H1 (cell line): ENCODE results near the gene XAF1. TPM values are rescaled to one million over a fixed set of nuclear protein-coding genes. Genes with fewer than 3 reads are reported as not detected.

Source experiments
- CTCF ChIA-PET: fragments of 300-600 bp; sonication (Branson Sonifier 250); formaldehyde crosslinking; loops from one replicate; lab custom pipeline; 2021; ENCODE audit not compliant: partially characterized antibody; lab: Charles Lee
- POLR2A ChIA-PET: fragments of 300-600 bp; sonication (Branson Sonifier 250); formaldehyde crosslinking; loops from one replicate; lab custom pipeline; 2021; ENCODE audit warnings: inconsistent platforms; ENCODE audit not compliant: partially characterized antibody; lab: Charles Lee
- DNase-seq, 2 experiments: peaks; one replicate each; pipeline versions ENCODE4 v3.0.0 to v3.0.0-alpha.2; 2010 to 2022; ENCODE audit warnings: low spot score in 2 of 2, low read depth in 1 of 2, mixed read lengths in 1 of 2
- FAIRE-seq: peaks from 2 replicates; lab custom pipeline; 2011; peaks lifted over from hg19 to GRCh38; lab: Jason Lieb, UNC
- H2AFZ ChIP-seq: 2 replicates; pipeline ENCODE4 v1.8.1; 2012; ENCODE audit warnings: low read length, inconsistent platforms
- H2AK5ac ChIP-seq: 2 replicates; pipeline ENCODE4 v1.6.1; 2013; ENCODE audit warnings: low read depth, low read length
- H2BK120ac ChIP-seq: replicated peaks from 2 replicates; pipeline ENCODE3; 2013; ENCODE audit warnings: low read depth, low read length, inconsistent platforms
- H2BK12ac ChIP-seq: 2 replicates; pipeline ENCODE4 v1.6.1; 2013; ENCODE audit warnings: low read depth, low read length
- H2BK15ac ChIP-seq: 2 replicates; pipeline ENCODE4 v1.6.1; 2013; ENCODE audit warnings: low read length
- H2BK20ac ChIP-seq: 2 replicates; pipeline ENCODE4 v1.6.1; 2013; ENCODE audit warnings: low read length
- H2BK5ac ChIP-seq: 2 replicates; pipeline ENCODE4 v1.6.1; 2013; ENCODE audit warnings: low read depth, low read length
- H3K14ac ChIP-seq: 2 replicates; pipeline ENCODE4 v1.6.1; 2013; ENCODE audit warnings: inconsistent platforms; ENCODE audit not compliant: insufficient read length
- H3K18ac ChIP-seq: 2 replicates; pipeline ENCODE4 v1.6.1; 2013; ENCODE audit warnings: low read length; ENCODE audit errors: extremely low read depth
- H3K23ac ChIP-seq: 2 replicates; pipeline ENCODE4 v1.6.1; 2013; ENCODE audit warnings: inconsistent platforms; ENCODE audit not compliant: insufficient read length
- H3K23me2 ChIP-seq: 2 replicates; pipeline ENCODE4 v1.6.1; 2013; ENCODE audit warnings: low read depth, low read length
- H3K27ac ChIP-seq: 2 replicates; pipeline ENCODE4 v1.6.1; 2011; ENCODE audit warnings: low read depth, low read length, inconsistent platforms
- H3K27me3 ChIP-seq, 4 experiments: replicated peaks in 1 of 4; 1 replicate in 1 of 4; 2 replicates in 3 of 4; pipeline versions ENCODE4 v1.6.1 to v1.8.1; 2011 to 2013; ENCODE audit warnings: low read length in 3 of 4, mild to moderate bottlenecking in 3 of 4, inconsistent platforms in 2 of 4, mixed read lengths in 2 of 4, moderate library complexity in 1 of 4; ENCODE audit not compliant: control insufficient read depth in 3 of 4, insufficient read depth in 3 of 4; ENCODE audit errors: extremely low read depth in 1 of 4
- H3K36me3 ChIP-seq, 4 experiments: 2 replicates each; pipeline versions ENCODE4 v1.6.1 to v1.8.1; 2011 to 2013; ENCODE audit warnings: mild to moderate bottlenecking in 4 of 4, low read length in 3 of 4, moderate library complexity in 2 of 4, control low read depth in 1 of 4, inconsistent platforms in 1 of 4; ENCODE audit not compliant: insufficient read depth in 4 of 4, control insufficient read depth in 2 of 4
- H3K4ac ChIP-seq: replicated peaks from 2 replicates; pipeline ENCODE3; 2013; ENCODE audit warnings: low read length, low read depth, mixed read lengths, inconsistent platforms; ENCODE audit not compliant: insufficient read length
- H3K4me1 ChIP-seq, 4 experiments: replicated peaks in 1 of 4; 1 replicate in 1 of 4; 2 replicates in 3 of 4; pipeline versions ENCODE4 v1.6.1 to v1.8.1; 2011 to 2013; ENCODE audit warnings: low read length in 3 of 4, inconsistent platforms in 2 of 4, mixed read lengths in 1 of 4; ENCODE audit not compliant: insufficient read depth in 4 of 4, control insufficient read depth in 3 of 4
- H3K4me2 ChIP-seq, 2 experiments: 2 replicates each; pipeline versions ENCODE4 v1.6.1 to v1.8.1; 2011 to 2013; ENCODE audit warnings: low read depth in 2 of 2, low read length in 2 of 2, control low read depth in 1 of 2, inconsistent platforms in 1 of 2, mild to moderate bottlenecking in 1 of 2; ENCODE audit not compliant: insufficient read depth in 1 of 2
- H3K4me3 ChIP-seq, 4 experiments: fragments of 200-600, 300-600 bp in 1 of 4; sonication (generic), shearing (Covaris generic), sonication (Bioruptor Twin) in 1 of 4; 2 replicates each; pipeline versions ENCODE4 v1.5.1 to v1.8.1; 2011 to 2016; ENCODE audit warnings: low read length in 4 of 4, low read depth in 3 of 4, control low read depth in 2 of 4, inconsistent platforms in 2 of 4, mild to moderate bottlenecking in 2 of 4, mixed read lengths in 1 of 4, moderate library complexity in 1 of 4; ENCODE audit not compliant: insufficient read depth in 2 of 4; ENCODE audit errors: extremely low read depth in 1 of 4
- H3K56ac ChIP-seq: replicated peaks from 2 replicates; pipeline ENCODE3; 2013; ENCODE audit warnings: low read depth, mild to moderate bottlenecking, mixed read lengths, low read length, inconsistent platforms; ENCODE audit not compliant: insufficient read length
- H3K79me1 ChIP-seq: 2 replicates; pipeline ENCODE4 v1.6.1; 2013; ENCODE audit warnings: low read depth, low read length, control low read depth
- H3K79me2 ChIP-seq, 2 experiments: 2 replicates each; pipeline versions ENCODE4 v1.6.1 to v1.8.1; 2012 to 2013; ENCODE audit warnings: low read length in 2 of 2, mild to moderate bottlenecking in 2 of 2, inconsistent platforms in 1 of 2; ENCODE audit not compliant: insufficient read depth in 2 of 2, control insufficient read depth in 1 of 2
- H3K9ac ChIP-seq, 4 experiments: replicated peaks in 1 of 4; 1 replicate in 1 of 4; 2 replicates in 3 of 4; pipeline versions ENCODE4 v1.6.1 to v1.8.1; 2011 to 2013; ENCODE audit warnings: low read depth in 3 of 4, low read length in 3 of 4, control low read depth in 2 of 4, mild to moderate bottlenecking in 2 of 4, moderate library complexity in 2 of 4, inconsistent platforms in 1 of 4; ENCODE audit errors: extremely low read depth in 1 of 4
- H3K9me3 ChIP-seq, 2 experiments: 2 replicates each; pipeline versions ENCODE4 v1.6.1 to v1.8.1; 2012 to 2013; ENCODE audit warnings: mild to moderate bottlenecking in 2 of 2, moderate library complexity in 2 of 2, control low read depth in 1 of 2, inconsistent platforms in 1 of 2, low read depth in 1 of 2, low read length in 1 of 2, mixed read lengths in 1 of 2; ENCODE audit not compliant: insufficient read depth in 2 of 2
- H4K20me1 ChIP-seq, 2 experiments: replicated peaks in 1 of 2; 2 replicates each; pipeline versions ENCODE3 to v1.8.1; 2011 to 2013; ENCODE audit warnings: inconsistent platforms in 2 of 2, low read length in 2 of 2, mild to moderate bottlenecking in 1 of 2; ENCODE audit not compliant: insufficient read depth in 2 of 2, control insufficient read depth in 1 of 2
- H4K5ac ChIP-seq: 2 replicates; pipeline ENCODE4 v1.6.1; 2013; ENCODE audit warnings: low read length, low read depth, mixed read lengths, inconsistent platforms; ENCODE audit not compliant: insufficient read length
- H4K8ac ChIP-seq: 2 replicates; pipeline ENCODE4 v1.8.0; 2013; ENCODE audit warnings: mild to moderate bottlenecking, moderate library complexity, low read length, inconsistent platforms; ENCODE audit not compliant: insufficient read depth; ENCODE audit errors: extremely low read depth
- H4K91ac ChIP-seq: replicated peaks from 2 replicates; pipeline ENCODE3; 2013; ENCODE audit warnings: low read length, mixed read lengths, inconsistent platforms; ENCODE audit not compliant: insufficient read length
- E2F6 ChIP-seq: IDR thresholded peaks from 2 replicates; pipeline ENCODE4 v1.6.1; 2012; ENCODE audit warnings: inconsistent platforms
- RNF2 ChIP-seq: fragments of 200-900, 300-1000 bp; sonication (generic); IDR thresholded peaks from 2 replicates; pipeline ENCODE4 v1.7.1; 2016; ENCODE audit warnings: borderline replicate concordance, low read depth, mild to moderate bottlenecking, antibody characterized with exemption, low read length; ENCODE audit not compliant: poor library complexity, severe bottlenecking; ENCODE audit errors: missing control alignments
- WGBS, 2 experiments: shearing (Covaris generic) in 1 of 2; methylation state at CpG; one replicate each; pipeline versions ENCODE4 v1.1.6 to v1.1.7; 2013 to 2015; ENCODE audit warnings: low lambda C conversion rate in 2 of 2, mixed read lengths in 2 of 2, inconsistent platforms in 1 of 2, low coverage in 1 of 2, missing lambda C conversion rate in 1 of 2; ENCODE audit not compliant: insufficient replicate concordance in 2 of 2, insufficient coverage in 1 of 2, insufficient read length in 1 of 2; ENCODE audit errors: extremely low coverage in 1 of 2, missing lambda C conversion rate in 1 of 2; 5-methylcytosine and 5-hydroxymethylcytosine counted together
- polyA plus RNA-seq, 7 experiments: library from polyadenylated mRNA; depleted of rRNA in 3 of 7; stranded (reverse) in 5 of 7; unstranded in 2 of 7; fragments of >200 nt in 5 of 7; fragments of 200-250 nt in 2 of 7; gene quantifications; 1 replicate in 5 of 7; 2 replicates in 1 of 7; 4 replicates in 1 of 7; pipeline versions ENCODE4 v1.2.1 to v1.2.3, GENCODE V29; 2011 to 2013; ENCODE audit warnings: missing spikeins in 2 of 7, mixed read lengths in 2 of 7
- total RNA-seq: library from RNA; stranded (reverse); fragmentation: NEBNext Ultra II Directional; extraction: Animal tissue kit (Norgen Biotek cat#: 25700); gene quantifications from 2 replicates; pipeline ENCODE4 v1.2.1, GENCODE V29; 2021

The XAF1 gene
- total and polyA plus RNA-seq, 2 of the 8 experiments (the other 6 are each of a cell fraction or from before 2014, with no cell fraction given) = not detected

- no peak overlapping the region for H4K91ac ChIP-seq
- 0 out of 2 replicates have a peak overlapping the region, but pooled peaks have one; percentile 82 for H2AK5ac ChIP-seq
- peak overlapping the region; percentile 39 to 68 (median 60) for H3K4me3 ChIP-seq
- no peak overlapping the region for H3K4ac ChIP-seq
- WGBS, 2 experiments = 78% methylated on average over 7 of the region's 7 CpGs; no CpG with 5 or more reads in 1 of the 2 experiments
- no peaks in the 10 kb centered on the region for H3K9me3 ChIP-seq
- no peak for TF ChIP-seq RNF2
- peak; percentile 77; the same call in 1 of the 2 replicates for TF ChIP-seq E2F6
- peak overlapping the region; percentile 7; the same call in 1 of the 2 replicates for H4K8ac ChIP-seq
- peaks cover 9 to 38% (median 31%) of the 10 kb centered on the region in 4 experiments for H3K27me3 ChIP-seq
- H2BK20ac ChIP-seq = no peak overlapping the region
- ChIA-PET POLR2A (interaction anchor here (1.1 kb wide), 1 partner anchor 11 kb away, joined by 3 read pairs; no protein-coding TSS in a partner anchor), CTCF (interaction anchor here (0.6 to 7.0 kb wide), 11 partner anchors 10 to 231 kb away, joined by 3 to 72 read pairs (median 5); no protein-coding TSS in a partner anchor)
- H3K36me3 ChIP-seq = no peaks in the 10 kb centered on the region
- H3K56ac ChIP-seq = no peak overlapping the region
- no peak overlapping the region; a peak in 2 of 7 replicates for H3K9ac ChIP-seq
- no peak overlapping the region for H3K14ac ChIP-seq
- no peaks in the 10 kb centered on the region; the same call in 1 of the 2 replicates for H3K79me1 ChIP-seq
- H2AFZ ChIP-seq = peak overlapping the region; percentile 68
- H4K20me1 ChIP-seq = no peaks in the 10 kb centered on the region
- no peak overlapping the region for H4K5ac ChIP-seq
- 0 out of 2 replicates have a peak overlapping the region, but pooled peaks have one; percentile 50 for H2BK12ac ChIP-seq
- peaks cover 0 to 12% (median 9%) of the 10 kb centered on the region in 4 experiments; a peak in 6 of 7 replicates for H3K4me1 ChIP-seq
- peak overlapping the region; percentile 78 to 93 for H3K4me2 ChIP-seq
- H3K23me2 ChIP-seq = peaks cover 19% of the 10 kb centered on the region; the same call in 1 of the 2 replicates
- no peak overlapping the region for H2BK120ac ChIP-seq
- no peak overlapping the region for H3K27ac ChIP-seq
- no peak overlapping the region for H2BK15ac ChIP-seq
- DNase-seq (no peak), FAIRE-seq (no peak)
- H3K79me2 ChIP-seq = no peaks in the 10 kb centered on the region
- H3K18ac ChIP-seq = no peak overlapping the region
- no peak overlapping the region for H2BK5ac ChIP-seq
- no peak overlapping the region for H3K23ac ChIP-seq
Measured at GRCh38 chr17:6714315-6714874, 41.5 kb upstream of the XAF1 start.
